ENCODE data around the gene AFAP1L2. TPM values are rescaled to one million over a fixed set of nuclear protein-coding genes. Genes with fewer than 3 reads are reported as not detected.
A peak's percentile ranks its signal among the peaks of the same experiment; 100 is the strongest.

AFAP1L2 gene
- total RNA-seq, 4 donors from 2014 or later, result 6.5 to 35.5 (median 12.9) TPM

- Histone ChIP-seq H3K27me3 (no peaks in the 10 kb centered on the region), H3K36me3 (no peaks in the 10 kb centered on the region), H3K27ac (no peak overlapping the region), H3K9me3 (no peaks in the 10 kb centered on the region), H3K4me1 (no peaks in the 10 kb centered on the region), H3K4me3 (no peak overlapping the region)
- no peak for DNase-seq
- TF ChIP-seq CTCF (IDR thresholded peaks at IDR 0.05), result no peak
- no peak for TF ChIP-seq POLR2A (IDR thresholded peaks at IDR 0.05)
Measured at GRCh38 chr10:114384601-114385000, 19.7 kb downstream of the AFAP1L2 start.

- H3K36me3 ChIP-seq, result no peaks in the 10 kb centered on the region
- H3K27ac ChIP-seq, result no peak overlapping the region
- H3K4me1 ChIP-seq, result no peaks in the 10 kb centered on the region
- no peak for DNase-seq
- no peak overlapping the region for H3K4me3 ChIP-seq
- no peaks in the 10 kb centered on the region for H3K9me3 ChIP-seq
- TF ChIP-seq CTCF (IDR thresholded peaks at IDR 0.05), result no peak
- no peak for TF ChIP-seq POLR2A (IDR thresholded peaks at IDR 0.05)
- H3K27me3 ChIP-seq, result no peaks in the 10 kb centered on the region
Measured at GRCh38 chr10:114384181-114384580, 20.1 kb downstream of the AFAP1L2 start.

GRCh38 chr10:114380797-114381196 is 23.5 kb downstream of the AFAP1L2 start:
- TF ChIP-seq CTCF (IDR thresholded peaks at IDR 0.05) (no peak), POLR2A (IDR thresholded peaks at IDR 0.05) (no peak)

GRCh38 chr10:114380060-114380459 is 24.2 kb downstream of the AFAP1L2 start:
- Histone ChIP-seq H3K4me3 (no peak overlapping the region), H3K36me3 (no peaks in the 10 kb centered on the region), H3K27ac (peak overlapping the region in 2 of 4 donors; percentile 25 to 40), H3K9me3 (no peaks in the 10 kb centered on the region), H3K4me1 (no peaks in the 10 kb centered on the region), H3K27me3 (no peaks in the 10 kb centered on the region)
- DNase-seq, result no peak
- no peak for TF ChIP-seq CTCF (IDR thresholded peaks at IDR 0.05)
- TF ChIP-seq POLR2A (IDR thresholded peaks at IDR 0.05), result no peak

More at GRCh38 chr10:114380797-114381196, 23.5 kb downstream of the AFAP1L2 start:
- Histone ChIP-seq H3K4me3 (no peak overlapping the region), H3K36me3 (no peaks in the 10 kb centered on the region), H3K27ac (no peak overlapping the region), H3K4me1 (no peaks in the 10 kb centered on the region), H3K27me3 (no peaks in the 10 kb centered on the region), H3K9me3 (no peaks in the 10 kb centered on the region)
- DNase-seq, result no peak

GRCh38 chr10:114379631-114380041 is 24.7 kb downstream of the AFAP1L2 start:
- Histone ChIP-seq H3K4me3 (no peak overlapping the region), H3K4me1 (no peaks in the 10 kb centered on the region), H3K27me3 (no peaks in the 10 kb centered on the region), H3K27ac (peak overlapping the region in 2 of 4 donors; percentile 25 to 40), H3K9me3 (no peaks in the 10 kb centered on the region), H3K36me3 (no peaks in the 10 kb centered on the region)
- no peak for TF ChIP-seq CTCF (IDR thresholded peaks at IDR 0.05)
- no peak for TF ChIP-seq POLR2A (IDR thresholded peaks at IDR 0.05)
- no peak for DNase-seq

GRCh38 chr10:114376523-114376922 is 27.8 kb downstream of the AFAP1L2 start:
- no peaks in the 10 kb centered on the region for H3K4me1 ChIP-seq
- H3K4me3 ChIP-seq, result no peak overlapping the region
- H3K27me3 ChIP-seq, result no peaks in the 10 kb centered on the region
- TF ChIP-seq POLR2A (IDR thresholded peaks at IDR 0.05) (no peak), CTCF (IDR thresholded peaks at IDR 0.05) (no peak)
- H3K9me3 ChIP-seq, result no peaks in the 10 kb centered on the region
- no peak overlapping the region for H3K27ac ChIP-seq
- no peak for DNase-seq
- no peaks in the 10 kb centered on the region for H3K36me3 ChIP-seq

All from Peyer's patch (tissue), 4 donors.